SK-N-SH (cell line): ENCODE data around the gene NUP42. TPM values are rescaled to one million over a fixed set of nuclear protein-coding genes. Genes with fewer than 3 reads are reported as not detected.

Experiments
- CTCF ChIA-PET: fragments of 300-600, 350-600 bp; formaldehyde crosslinking; extraction: SDS; loops from one replicate; lab custom pipeline; 2021; lab: Yijun Ruan, JAX
- POLR2A ChIA-PET: fragments of 350-600 bp; sonication (Branson Sonifier 250); formaldehyde crosslinking; extraction: SDS; loops from one replicate; lab custom pipeline; 2020; ENCODE audit warnings: antibody characterized with exemption, inconsistent platforms; lab: Yijun Ruan, JAX
- DNase-seq: peaks from one replicate; pipeline ENCODE4 v3.0.0; 2012
- H2AFZ ChIP-seq: fragments of 200-600 bp; sonication (generic); 2 replicates; pipeline ENCODE4 v1.8.1; 2016; ENCODE audit warnings: antibody characterized with exemption, mild to moderate bottlenecking, low read depth
- H3F3A ChIP-seq: fragments of 200-600 bp; sonication (generic); replicated peaks from 2 replicates; pipeline ENCODE3; 2016; ENCODE audit warnings: antibody characterized with exemption, mild to moderate bottlenecking; ENCODE audit not compliant: insufficient read depth
- H3K27ac ChIP-seq, 2 experiments: fragments of 200-500 bp in 1 of 2; fragments of 200-600 bp in 1 of 2; sonication (Bioruptor generic) in 1 of 2; sonication (generic), shearing (Covaris generic) in 1 of 2; 2 replicates each; pipeline versions ENCODE4 v1.5.1 to v1.6.1; 2014 to 2016; ENCODE audit warnings: low read depth in 2 of 2, inconsistent platforms in 1 of 2, low read length in 1 of 2, mild to moderate bottlenecking in 1 of 2, mixed read lengths in 1 of 2
- H3K27me3 ChIP-seq: fragments of 200-600 bp; sonication (generic), shearing (Covaris generic); 2 replicates; pipeline ENCODE4 v1.6.1; 2016; ENCODE audit warnings: mixed run types; ENCODE audit not compliant: insufficient read depth
- H3K36me3 ChIP-seq, 2 experiments: fragments of 200-500 bp in 1 of 2; fragments of 200-600 bp in 1 of 2; sonication (Bioruptor generic) in 1 of 2; sonication (generic) in 1 of 2; replicated peaks in 1 of 2; 2 replicates each; pipeline versions ENCODE3 to v1.5.1; 2014 to 2016; ENCODE audit warnings: low read length in 1 of 2, mild to moderate bottlenecking in 1 of 2; ENCODE audit not compliant: insufficient read depth in 2 of 2, control insufficient read depth in 1 of 2
- H3K4me1 ChIP-seq, 2 experiments: fragments of 200-500 bp in 1 of 2; fragments of 200-600 bp in 1 of 2; sonication (Bioruptor generic) in 1 of 2; sonication (generic), shearing (Covaris generic) in 1 of 2; 2 replicates each; pipeline versions ENCODE4 v1.5.1 to v1.6.1; 2014 to 2016; ENCODE audit warnings: low read depth in 1 of 2, low read length in 1 of 2, mixed run types in 1 of 2; ENCODE audit not compliant: insufficient read depth in 2 of 2, control insufficient read depth in 1 of 2
- H3K4me2 ChIP-seq: fragments of 200-600 bp; sonication (generic), shearing (Covaris generic); 2 replicates; pipeline ENCODE4 v1.6.1; 2017; ENCODE audit warnings: mixed run types
- H3K4me3 ChIP-seq, 2 experiments: fragments of 200-500 bp in 1 of 2; fragments of 200-600 bp in 1 of 2; sonication (Bioruptor generic) in 1 of 2; sonication (generic), shearing (Covaris generic) in 1 of 2; 2 replicates each; pipeline versions ENCODE4 v1.5.1 to v1.8.1; 2014 to 2016; ENCODE audit warnings: low read depth in 2 of 2, inconsistent platforms in 1 of 2, low read length in 1 of 2, mild to moderate bottlenecking in 1 of 2, mixed read lengths in 1 of 2, moderate library complexity in 1 of 2
- H3K79me2 ChIP-seq: fragments of 200-600 bp; sonication (generic); 2 replicates; pipeline ENCODE4 v1.8.1; 2017; ENCODE audit warnings: mild to moderate bottlenecking; ENCODE audit not compliant: insufficient read depth
- H3K9ac ChIP-seq: fragments of 200-600 bp; sonication (generic); 2 replicates; pipeline ENCODE4 v1.6.1; 2017; ENCODE audit warnings: mixed run types
- H3K9me2 ChIP-seq: fragments of 200-600 bp; sonication (generic); 2 replicates; pipeline ENCODE4 v1.6.1; 2017; ENCODE audit warnings: mixed run types
- H3K9me3 ChIP-seq: fragments of 200-600 bp; sonication (generic); 2 replicates; pipeline ENCODE4 v1.6.1; 2017; ENCODE audit warnings: mixed run types, mild to moderate bottlenecking, moderate library complexity
- H4K20me1 ChIP-seq: fragments of 200-600 bp; sonication (generic); 2 replicates; pipeline ENCODE4 v1.6.1; 2017; ENCODE audit warnings: mild to moderate bottlenecking, mixed run types; ENCODE audit not compliant: insufficient read depth
- CTCF ChIP-seq: fragments of 200-600 bp; sonication (generic); IDR thresholded peaks from 2 replicates; pipeline ENCODE4 v1.6.1; 2017; ENCODE audit warnings: antibody characterized with exemption, mild to moderate bottlenecking, moderate library complexity
- ELF1 ChIP-seq: IDR thresholded peaks from 2 replicates; pipeline ENCODE4 v1.4.0; 2012
- FOXJ3 ChIP-seq: sonication (generic); formaldehyde crosslinking; IDR thresholded peaks from 2 replicates; pipeline ENCODE4 v1.5.1; 2020; ENCODE audit warnings: mild to moderate bottlenecking, missing genetic modification reagents
- GATA2 ChIP-seq: sonication (generic); formaldehyde crosslinking; IDR thresholded peaks from 2 replicates; pipeline ENCODE4 v1.5.0; 2020; ENCODE audit warnings: mild to moderate bottlenecking, missing genetic modification reagents
- MEF2A ChIP-seq: IDR thresholded peaks from 2 replicates; pipeline ENCODE4 v1.4.0; 2012; ENCODE audit warnings: low read depth, borderline replicate concordance
- MXI1 ChIP-seq: IDR thresholded peaks from 2 replicates; pipeline ENCODE4 v1.6.1; 2012; ENCODE audit warnings: mild to moderate bottlenecking, low read depth, low read length, improper control_type of control experiment
- NRF1 ChIP-seq: IDR thresholded peaks from 2 replicates; pipeline ENCODE4 v1.6.1; 2012; ENCODE audit warnings: low read depth, mild to moderate bottlenecking, low read length
- RCOR1 ChIP-seq: fragments of 150-350 bp; IDR thresholded peaks from 2 replicates; pipeline ENCODE4 v1.6.1; 2017; ENCODE audit warnings: antibody characterized with exemption, low read length
- SMC3 ChIP-seq: IDR thresholded peaks from 2 replicates; pipeline ENCODE4 v1.6.1; 2012; ENCODE audit warnings: low read depth, low read length, improper control_type of control experiment
- TCF12 ChIP-seq: IDR thresholded peaks from 2 replicates; pipeline ENCODE4 v1.4.0; 2012
- TEAD4 ChIP-seq: IDR thresholded peaks from 2 replicates; pipeline ENCODE4 v1.4.0; 2012; ENCODE audit warnings: mild to moderate bottlenecking, borderline replicate concordance; ENCODE audit not compliant: insufficient read depth
- ZBTB33 ChIP-seq: IDR thresholded peaks from 2 replicates; pipeline ENCODE4 v1.4.0; 2012; ENCODE audit warnings: low read depth, borderline replicate concordance
- WGBS: methylation state at CpG from one replicate; pipeline ENCODE4 v1.1.6; 2017; ENCODE audit warnings: low lambda C conversion rate; 5-methylcytosine and 5-hydroxymethylcytosine counted together
- polyA plus RNA-seq, 3 experiments: library from polyadenylated mRNA; depleted of rRNA; stranded (reverse); fragments of >200 nt; gene quantifications; 2 replicates each; pipeline ENCODE4 v1.2.3, GENCODE V29; 2012
- TF ChIP-seq, protein P1 (sequence below): fragments of 150-350 bp; IDR thresholded peaks from 2 replicates; pipeline ENCODE4 v1.6.1; 2017; ENCODE audit warnings: antibody characterized with exemption, low read length, low read depth, borderline replicate concordance

NUP42 gene
- polyA plus RNA-seq, 1 of the 3 experiments (the other 2 are of a cell fraction): 22.7 TPM

GRCh38 chr7:23234569-23235296, 52.9 kb downstream of the NUP42 start:
- no peak for DNase-seq
- H3K9me3 ChIP-seq: no peaks in the 10 kb centered on the region
- no peaks in the 10 kb centered on the region for H4K20me1 ChIP-seq
- H3K9ac ChIP-seq: no peak overlapping the region
- no peaks in the 10 kb centered on the region for H3K27me3 ChIP-seq
- 82% methylated on average over 9 of the region's 9 CpGs for WGBS
- H3K4me2 ChIP-seq: 0 out of 2 replicates have a peak overlapping the region, but pooled peaks have one; percentile 6
- ChIA-PET POLR2A (no interaction called here), CTCF (no interaction called here)
- no peaks in the 10 kb centered on the region for H3K4me1 ChIP-seq
- peak overlapping the region in 1 of 2 experiments; percentile 2; a peak in 1 of 4 replicates for H3K27ac ChIP-seq
- H3K9me2 ChIP-seq: no peaks in the 10 kb centered on the region
- TF ChIP-seq ZBTB33: no peak
- TF ChIP-seq GATA2 (CRISPR knock-in tag): no peak
- no peak for TF ChIP-seq FOXJ3 (CRISPR knock-in tag)
- no peak for TF ChIP-seq MEF2A
- TF ChIP-seq NRF1: no peak
- no peak for TF ChIP-seq SMC3
- no peaks in the 10 kb centered on the region for H3K36me3 ChIP-seq
- H3K79me2 ChIP-seq: no peaks in the 10 kb centered on the region
- H3K4me3 ChIP-seq: no peak overlapping the region
- no peak overlapping the region for H2AFZ ChIP-seq
- H3F3A ChIP-seq: no peaks in the 10 kb centered on the region

GRCh38 chr7:23235813-23236221, 54.0 kb downstream of the NUP42 start:
- ChIA-PET POLR2A (no interaction called here), CTCF (no interaction called here)
- no peaks in the 10 kb centered on the region for H3K36me3 ChIP-seq
- DNase-seq: no peak
- H3K27ac ChIP-seq: no peak overlapping the region
- no peaks in the 10 kb centered on the region for H3K4me1 ChIP-seq
- H3K79me2 ChIP-seq: no peaks in the 10 kb centered on the region
- H3K4me2 ChIP-seq: no peak overlapping the region
- TF ChIP-seq, protein P1, sequence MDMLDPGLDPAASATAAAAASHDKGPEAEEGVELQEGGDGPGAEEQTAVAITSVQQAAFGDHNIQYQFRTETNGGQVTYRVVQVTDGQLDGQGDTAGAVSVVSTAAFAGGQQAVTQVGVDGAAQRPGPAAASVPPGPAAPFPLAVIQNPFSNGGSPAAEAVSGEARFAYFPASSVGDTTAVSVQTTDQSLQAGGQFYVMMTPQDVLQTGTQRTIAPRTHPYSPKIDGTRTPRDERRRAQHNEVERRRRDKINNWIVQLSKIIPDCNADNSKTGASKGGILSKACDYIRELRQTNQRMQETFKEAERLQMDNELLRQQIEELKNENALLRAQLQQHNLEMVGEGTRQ: no peak
- TF ChIP-seq TCF12 (no peak), FOXJ3 (CRISPR knock-in tag) (no peak), TEAD4 (no peak), MXI1 (no peak), RCOR1 (no peak), CTCF (no peak), ZBTB33 (no peak), ELF1 (no peak)
- WGBS: 77% methylated on average over 6 of the region's 6 CpGs
- no peaks in the 10 kb centered on the region for H3K9me3 ChIP-seq
- no peak overlapping the region for H2AFZ ChIP-seq
- H3K4me3 ChIP-seq: no peak overlapping the region
- no peak overlapping the region for H3K9ac ChIP-seq
- no peaks in the 10 kb centered on the region for H4K20me1 ChIP-seq
- H3K9me2 ChIP-seq: no peaks in the 10 kb centered on the region
- no peaks in the 10 kb centered on the region for H3F3A ChIP-seq
- H3K27me3 ChIP-seq: no peaks in the 10 kb centered on the region
